Caco-2 (cell line): ENCODE results near the gene CLSTN2. TPM values are rescaled to one million over a fixed set of nuclear protein-coding genes. Genes with fewer than 3 reads are reported as not detected.
"Not testable (repeated sequence)": the region's sequence is repeated elsewhere in the genome, so short reads cannot be mapped to it uniquely, and the experiment has no call there.

Source experiments
- BruUV-seq: library from RNA; stranded (reverse); fragments of 400-500 nt; replicated peaks from 2 replicates; lab custom pipeline; 2021; lab: Mats Ljungman, UMichigan
- CTCF ChIA-PET: fragments of 300-600 bp; sonication (Branson Sonifier 250); formaldehyde crosslinking; loops from one replicate; lab custom pipeline; 2022; ENCODE audit warnings: antibody characterized with exemption; lab: Charles Lee
- POLR2A ChIA-PET: fragments of 300-600 bp; sonication (Branson Sonifier 250); formaldehyde crosslinking; loops from one replicate; lab custom pipeline; 2022; ENCODE audit warnings: antibody characterized with exemption; lab: Charles Lee
- DNase-seq, 2 experiments: peaks; one replicate each; pipeline versions ENCODE4 v3.0.0 to v3.0.0-alpha.2; 2020 to 2022
- H3K27me3 ChIP-seq: replicated peaks from 2 replicates; pipeline ENCODE4 v1.6.0; 2011; ENCODE audit warnings: low read length; ENCODE audit not compliant: control insufficient read depth, insufficient read depth
- H3K36me3 ChIP-seq: 2 replicates; pipeline ENCODE4 v1.5.1; 2011; ENCODE audit warnings: low read length; ENCODE audit not compliant: control insufficient read depth, insufficient read depth
- H3K4me1 ChIP-seq: fragments of 250-450 bp; sonication (Bioruptor Pico); 2 replicates; pipeline ENCODE4 v1.5.1; 2020; ENCODE audit warnings: mild to moderate bottlenecking
- H3K4me3 ChIP-seq: 2 replicates; pipeline ENCODE4 v1.5.1; 2011; ENCODE audit warnings: low read depth, mild to moderate bottlenecking, control low read depth, low read length
- H3K9me3 ChIP-seq: fragments of 250-450 bp; sonication (Bioruptor Pico); 2 replicates; pipeline ENCODE4 v1.5.1; 2020; ENCODE audit warnings: mild to moderate bottlenecking, moderate library complexity
- H3K27ac Mint-ChIP-seq: one replicate; pipeline ENCODE4 v1.8.0; 2022; ENCODE audit warnings: mixed read lengths; ENCODE audit not compliant: unreplicated experiment
- H3K27me3 Mint-ChIP-seq: one replicate; pipeline ENCODE4 v1.8.0; 2022; ENCODE audit warnings: mixed read lengths; ENCODE audit not compliant: insufficient read depth, unreplicated experiment
- H3K36me3 Mint-ChIP-seq: one replicate; pipeline ENCODE4 v1.8.0; 2022; ENCODE audit warnings: mild to moderate bottlenecking, mixed read lengths; ENCODE audit not compliant: insufficient read depth, unreplicated experiment
- H3K4me1 Mint-ChIP-seq: one replicate; pipeline ENCODE4 v1.8.0; 2022; ENCODE audit warnings: low read depth, mixed read lengths; ENCODE audit not compliant: unreplicated experiment
- H3K4me3 Mint-ChIP-seq: one replicate; pipeline ENCODE4 v1.8.0; 2022; ENCODE audit warnings: mild to moderate bottlenecking, moderate library complexity, mixed read lengths; ENCODE audit not compliant: unreplicated experiment
- H3K9me3 Mint-ChIP-seq: one replicate; pipeline ENCODE4 v1.8.0; 2022; ENCODE audit warnings: mixed read lengths; ENCODE audit not compliant: unreplicated experiment
- intact Hi-C: fragments of 100-400 bp; cut with micrococcal nuclease; formaldehyde crosslinking; loops from one replicate; pipeline ENCODE4 v1.10.0; 2022; ENCODE audit not compliant: unreplicated experiment
- total RNA-seq: library from RNA; stranded (reverse); gene quantifications from 2 replicates; pipeline ENCODE4 v1.2.3, GENCODE V29; 2022
- TF ChIP-seq, protein P1 (sequence below), 2 experiments: fragments of 200-600 bp in 1 of 2; IDR thresholded peaks; 1 replicate in 1 of 2; 2 replicates in 1 of 2; pipeline versions ENCODE4 v1.5.1 to v1.8.0; 2011 to 2022; ENCODE audit warnings: antibody characterized with exemption in 1 of 2, control low read depth in 1 of 2, inconsistent platforms in 1 of 2, low read depth in 1 of 2, low read length in 1 of 2, mild to moderate bottlenecking in 1 of 2, moderate library complexity in 1 of 2; ENCODE audit not compliant: insufficient read depth in 1 of 2, severe bottlenecking in 1 of 2, unreplicated experiment in 1 of 2

CLSTN2 gene
- total RNA-seq, 1 experiment from 2014 or later, result 26.1 TPM

DNA sequence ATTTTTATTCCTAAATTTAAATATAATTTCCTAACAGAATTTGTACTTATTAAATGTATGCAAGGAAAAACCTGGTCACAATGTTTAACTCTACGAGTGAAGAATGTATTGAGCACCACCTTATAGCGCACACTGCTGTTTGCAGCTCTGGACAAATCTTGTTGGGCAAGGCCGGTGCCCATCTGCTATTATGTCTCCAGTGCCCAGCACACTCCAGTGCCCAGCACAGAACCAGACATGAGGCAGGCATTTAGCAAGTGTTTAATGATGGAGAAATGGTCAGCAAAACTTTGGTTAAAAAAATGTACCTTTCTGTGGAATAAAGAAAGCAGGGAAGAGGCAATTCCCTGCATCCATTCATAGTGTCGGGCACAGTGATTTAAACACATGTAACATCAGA is 488.2 kb downstream of the CLSTN2 start:
- Mint-ChIP-seq H3K4me1 (peaks cover 15% of the 10 kb centered on the region), H3K27me3 (no peaks in the 10 kb centered on the region), H3K36me3 (no peaks in the 10 kb centered on the region), H3K4me3 (no peak overlapping the region), H3K27ac (peak overlapping the region; percentile 45), H3K9me3 (no peaks in the 10 kb centered on the region)
- BruUV-seq, result no TSS peak
- H3K27me3 ChIP-seq, result no peaks in the 10 kb centered on the region
- H3K36me3 ChIP-seq, result no peaks in the 10 kb centered on the region
- intact Hi-C loops, result no loop called here
- DNase-seq, result no peak
- H3K4me1 ChIP-seq, result peaks cover 18% of the 10 kb centered on the region
- TF ChIP-seq, protein P1, sequence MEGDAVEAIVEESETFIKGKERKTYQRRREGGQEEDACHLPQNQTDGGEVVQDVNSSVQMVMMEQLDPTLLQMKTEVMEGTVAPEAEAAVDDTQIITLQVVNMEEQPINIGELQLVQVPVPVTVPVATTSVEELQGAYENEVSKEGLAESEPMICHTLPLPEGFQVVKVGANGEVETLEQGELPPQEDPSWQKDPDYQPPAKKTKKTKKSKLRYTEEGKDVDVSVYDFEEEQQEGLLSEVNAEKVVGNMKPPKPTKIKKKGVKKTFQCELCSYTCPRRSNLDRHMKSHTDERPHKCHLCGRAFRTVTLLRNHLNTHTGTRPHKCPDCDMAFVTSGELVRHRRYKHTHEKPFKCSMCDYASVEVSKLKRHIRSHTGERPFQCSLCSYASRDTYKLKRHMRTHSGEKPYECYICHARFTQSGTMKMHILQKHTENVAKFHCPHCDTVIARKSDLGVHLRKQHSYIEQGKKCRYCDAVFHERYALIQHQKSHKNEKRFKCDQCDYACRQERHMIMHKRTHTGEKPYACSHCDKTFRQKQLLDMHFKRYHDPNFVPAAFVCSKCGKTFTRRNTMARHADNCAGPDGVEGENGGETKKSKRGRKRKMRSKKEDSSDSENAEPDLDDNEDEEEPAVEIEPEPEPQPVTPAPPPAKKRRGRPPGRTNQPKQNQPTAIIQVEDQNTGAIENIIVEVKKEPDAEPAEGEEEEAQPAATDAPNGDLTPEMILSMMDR (IDR thresholded peaks at IDR 0.05; ENCODE audit: insufficient read depth in 1 of 2, low read depth in 1 of 2, low read length in 1 of 2, severe bottlenecking in 1 of 2, unreplicated experiment in 1 of 2), result no peak
- ChIA-PET CTCF (no interaction called here), POLR2A (no interaction called here)
- no peaks in the 10 kb centered on the region for H3K9me3 ChIP-seq
- H3K4me3 ChIP-seq, result no peak overlapping the region

DNA sequence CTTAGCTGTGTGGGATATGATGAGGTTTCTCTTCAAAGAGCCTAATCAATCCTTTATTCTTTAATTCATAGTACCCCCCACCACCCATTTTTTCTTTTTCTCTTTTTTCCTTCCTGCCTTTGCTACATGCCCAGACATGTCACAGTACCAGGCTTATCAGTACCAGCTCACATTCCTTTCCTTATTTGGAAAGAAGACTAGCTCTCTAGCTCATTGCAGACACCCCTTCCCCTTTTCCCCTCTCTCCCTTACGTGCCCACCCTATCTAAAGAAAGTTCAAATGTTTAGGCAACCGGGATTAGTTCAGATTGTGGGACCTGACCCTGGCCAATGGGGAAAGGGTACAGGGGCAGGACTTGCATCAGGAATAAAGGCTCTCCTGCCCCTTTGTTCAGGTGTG is 488.6 kb downstream of the CLSTN2 start:
- H3K36me3 Mint-ChIP-seq, CTCF ChIA-PET, H3K27me3 ChIP-seq, H3K27me3 Mint-ChIP-seq, H3K9me3 Mint-ChIP-seq, BruUV-seq, H3K9me3 ChIP-seq, H3K4me3 Mint-ChIP-seq, intact Hi-C loops, H3K36me3 ChIP-seq, POLR2A ChIA-PET, H3K4me3 ChIP-seq: not testable (repeated sequence)
- DNase-seq, result peak in 1 of 2 experiments; percentile 11
- peak overlapping the region; percentile 45 for H3K27ac Mint-ChIP-seq
- H3K4me1 Mint-ChIP-seq, result peaks cover 15% of the 10 kb centered on the region
- H3K4me1 ChIP-seq, result peaks cover 18% of the 10 kb centered on the region

DNA sequence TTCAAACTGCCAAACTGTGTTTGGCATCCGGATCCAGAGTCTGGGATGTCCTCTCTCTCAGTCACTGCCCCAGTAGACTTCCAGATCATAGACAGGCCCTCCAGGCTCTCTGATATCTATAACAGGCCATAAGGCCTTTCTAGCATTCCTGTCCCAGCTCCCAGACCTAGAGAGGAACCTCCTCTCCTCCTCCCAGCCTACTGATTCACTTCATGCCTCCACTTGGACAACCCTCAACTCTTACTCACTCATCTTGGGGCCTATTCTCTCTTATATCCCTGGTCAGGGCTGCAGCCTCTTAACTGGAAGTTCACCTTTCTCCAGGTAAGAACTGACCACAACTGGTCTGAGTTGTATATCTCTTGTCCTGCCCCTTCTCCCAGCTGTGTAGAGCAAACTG is 489.2 kb downstream of the CLSTN2 start:
- TF ChIP-seq, protein P1 (IDR thresholded peaks at IDR 0.05; ENCODE audit: insufficient read depth in 1 of 2, low read depth in 1 of 2, low read length in 1 of 2, severe bottlenecking in 1 of 2, unreplicated experiment in 1 of 2), result no peak
- DNase-seq, result no peak
- Mint-ChIP-seq H3K27ac (no peak overlapping the region), H3K4me3 (no peak overlapping the region), H3K36me3 (no peaks in the 10 kb centered on the region), H3K4me1 (peaks cover 19% of the 10 kb centered on the region), H3K9me3 (no peaks in the 10 kb centered on the region), H3K27me3 (no peaks in the 10 kb centered on the region)
- ChIA-PET CTCF (no interaction called here), POLR2A (no interaction called here)
- Histone ChIP-seq H3K4me3 (no peak overlapping the region), H3K36me3 (no peaks in the 10 kb centered on the region), H3K4me1 (peaks cover 18% of the 10 kb centered on the region), H3K9me3 (no peaks in the 10 kb centered on the region), H3K27me3 (no peaks in the 10 kb centered on the region)
- BruUV-seq, result TSS peak; percentile 80
- intact Hi-C loops, result no loop called here

DNA sequence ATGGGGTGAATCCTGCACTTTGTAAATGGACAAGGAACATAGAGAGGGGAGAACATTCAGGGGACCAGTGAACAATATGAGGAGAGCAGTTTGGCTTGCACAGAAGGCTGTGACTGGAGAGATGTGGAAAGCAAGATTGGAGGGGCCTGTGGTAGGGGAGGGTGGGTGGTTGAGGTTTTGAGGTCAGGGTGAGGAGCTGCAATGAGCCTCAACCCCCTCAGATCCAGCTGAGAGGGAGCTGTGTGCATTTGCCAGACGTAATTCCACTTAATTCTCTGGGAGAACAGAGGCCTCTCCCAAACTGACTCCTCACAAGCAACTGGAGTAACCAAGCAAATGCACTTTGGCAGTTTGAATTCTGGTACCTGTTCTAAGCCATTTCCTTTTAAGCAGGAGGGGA is 489.7 kb downstream of the CLSTN2 start:
- Histone ChIP-seq H3K36me3 (no peaks in the 10 kb centered on the region), H3K4me3 (no peak overlapping the region), H3K9me3 (no peaks in the 10 kb centered on the region), H3K4me1 (peaks cover 18% of the 10 kb centered on the region), H3K27me3 (no peaks in the 10 kb centered on the region)
- H3K36me3 Mint-ChIP-seq, result no peaks in the 10 kb centered on the region
- no TSS peak for BruUV-seq
- peaks cover 21% of the 10 kb centered on the region for H3K4me1 Mint-ChIP-seq
- POLR2A ChIA-PET, result no interaction called here
- H3K9me3 Mint-ChIP-seq, result no peaks in the 10 kb centered on the region
- CTCF ChIA-PET, result no interaction called here
- H3K4me3 Mint-ChIP-seq, result no peak overlapping the region
- H3K27me3 Mint-ChIP-seq, result no peaks in the 10 kb centered on the region
- TF ChIP-seq, protein P1 (IDR thresholded peaks at IDR 0.05; ENCODE audit: insufficient read depth in 1 of 2, low read depth in 1 of 2, low read length in 1 of 2, severe bottlenecking in 1 of 2, unreplicated experiment in 1 of 2), result no peak
- DNase-seq, result no peak
- intact Hi-C loops, result no loop called here
- no peak overlapping the region for H3K27ac Mint-ChIP-seq
